GM21381 (cell line): ENCODE results near the gene P2RX1.

ENCODE experiments used
- ATAC-seq: cut with Tn5 transposase; IDR thresholded peaks from one replicate; pipeline ENCODE4 v1.9.1; 2021; ENCODE audit warnings: mild to moderate bottlenecking, moderate library complexity; ENCODE audit not compliant: unreplicated experiment

P2RX1 gene

GRCh38 chr17:3915995-3916696, at the start of gene P2RX1:
Gene P2RX1, minus strand, starts transcription at chr17:3916465. Its CDS starts 240 bp downstream, at chr17:3916225.
- ATAC-seq: no peak

- ATAC-seq: no peak
These were observed 49.0 kb upstream of the P2RX1 start for GRCh38 chr17:3965118-3965800.

DNA sequence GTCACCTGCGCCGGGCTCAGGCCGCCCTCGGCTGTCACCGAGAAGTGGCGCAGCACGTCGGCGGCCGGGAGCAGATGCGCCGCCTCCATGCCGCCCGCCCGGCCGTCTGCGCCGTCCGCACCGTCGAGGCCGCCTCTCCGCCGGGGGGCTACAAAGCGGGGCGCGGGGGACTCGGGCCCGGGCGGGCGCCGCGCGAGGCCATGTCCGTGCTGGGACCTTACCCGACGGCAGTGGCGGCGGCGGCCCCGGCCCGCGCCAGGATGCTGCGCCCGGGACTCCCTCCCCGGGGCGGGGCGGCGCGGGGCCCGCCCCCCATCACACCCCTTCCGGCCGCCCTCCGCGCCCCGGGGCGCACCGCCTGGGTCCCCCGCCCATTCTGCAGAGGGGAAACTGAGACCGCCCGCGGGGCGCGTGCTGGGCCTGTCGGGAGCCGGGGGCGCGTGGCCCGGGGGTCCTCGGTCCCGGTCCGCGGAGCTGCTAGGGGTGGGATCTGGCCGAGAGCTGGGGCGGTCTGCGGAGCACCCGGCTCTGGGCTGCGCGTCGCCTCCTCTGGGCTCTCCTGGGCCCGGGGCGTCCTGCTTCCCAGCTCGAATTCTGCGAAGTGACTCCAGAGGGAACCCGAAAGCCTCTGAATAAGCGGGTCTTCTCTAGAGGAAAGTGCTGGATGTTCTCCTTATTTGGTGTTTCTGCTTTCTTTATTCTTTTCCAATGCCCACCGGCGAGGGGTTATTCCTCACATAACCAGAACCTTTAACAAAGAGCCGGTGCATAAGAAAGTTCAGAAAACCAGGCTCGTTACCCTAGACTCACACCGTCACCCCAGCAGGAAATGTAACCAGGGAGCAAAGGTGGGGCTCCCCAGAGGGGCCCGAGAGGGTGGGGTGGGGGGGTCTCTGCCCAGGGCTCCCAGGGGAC, 48.2 kb upstream of the P2RX1 start, which contains the start of gene ATP2A3:
ATP2A3 (minus strand) TSS at position 235 of the 915 bp plus-strand sequence; CDS start at position 89, 146 bp downstream.
- peak; percentile 57 for ATAC-seq

- ATAC-seq: peak; percentile 11
These were observed 47.3 kb upstream of the P2RX1 start for GRCh38 chr17:3963237-3964201.

DNA sequence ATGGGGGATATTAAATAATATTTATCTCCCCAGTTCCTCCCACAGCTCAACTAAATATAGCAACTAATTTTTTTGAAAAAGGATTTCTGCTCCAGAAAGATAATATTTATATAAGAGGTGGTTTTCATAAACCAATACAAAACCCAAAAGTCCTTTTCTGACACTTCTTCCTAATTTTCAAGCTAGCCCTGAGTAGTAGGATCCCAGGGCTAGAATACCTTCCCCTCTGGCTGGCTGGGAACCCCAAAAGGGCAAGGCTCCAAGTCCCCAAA, 46.6 kb upstream of the P2RX1 start:
- ATAC-seq: no peak

- no peak for ATAC-seq
These were observed 46.1 kb upstream of the P2RX1 start for GRCh38 chr17:3962217-3962964.

DNA sequence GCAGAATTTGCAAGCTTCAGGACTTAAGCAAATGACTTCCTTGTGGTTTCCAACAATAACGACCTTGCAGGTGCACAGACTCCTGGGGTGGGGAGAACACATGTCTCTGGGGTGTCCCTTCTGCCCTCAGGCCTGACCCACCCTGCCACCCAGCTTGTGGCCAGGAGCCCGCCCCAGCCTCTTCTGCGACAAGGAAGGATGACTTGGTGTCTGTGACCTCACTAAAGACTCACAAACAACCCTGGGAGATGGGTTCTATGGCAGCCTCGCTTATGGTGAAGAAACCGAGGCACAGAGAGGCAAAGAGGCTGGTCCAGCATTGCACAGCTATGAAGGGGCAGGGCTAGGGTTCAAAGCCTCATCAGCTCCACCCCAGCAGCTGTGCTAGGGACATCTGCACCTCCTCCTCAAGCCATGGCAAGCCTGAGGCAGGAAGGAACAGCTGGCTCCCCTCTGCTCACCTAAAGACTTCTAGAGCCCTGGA, 45.3 kb upstream of the P2RX1 start:
- ATAC-seq: no peak

DNA sequence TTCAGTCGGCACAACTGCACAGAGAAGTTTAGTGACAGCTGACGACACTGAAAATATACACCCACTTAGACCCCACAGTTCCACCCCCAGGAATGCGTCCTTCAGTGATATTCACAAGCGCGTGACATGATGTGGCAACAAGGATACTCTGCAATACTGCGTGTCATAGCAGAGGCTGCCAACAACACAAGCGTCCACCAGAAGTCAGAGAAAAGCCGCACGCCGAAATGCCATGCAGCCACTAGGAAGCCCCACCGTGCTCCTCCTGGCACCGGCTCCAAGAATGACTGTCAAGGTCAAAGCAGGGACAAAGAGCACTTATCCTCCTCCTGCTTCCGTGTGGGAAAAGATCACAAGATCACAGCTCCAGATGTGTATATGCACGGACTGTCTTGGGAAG, 44.5 kb upstream of the P2RX1 start:
- no peak for ATAC-seq

DNA sequence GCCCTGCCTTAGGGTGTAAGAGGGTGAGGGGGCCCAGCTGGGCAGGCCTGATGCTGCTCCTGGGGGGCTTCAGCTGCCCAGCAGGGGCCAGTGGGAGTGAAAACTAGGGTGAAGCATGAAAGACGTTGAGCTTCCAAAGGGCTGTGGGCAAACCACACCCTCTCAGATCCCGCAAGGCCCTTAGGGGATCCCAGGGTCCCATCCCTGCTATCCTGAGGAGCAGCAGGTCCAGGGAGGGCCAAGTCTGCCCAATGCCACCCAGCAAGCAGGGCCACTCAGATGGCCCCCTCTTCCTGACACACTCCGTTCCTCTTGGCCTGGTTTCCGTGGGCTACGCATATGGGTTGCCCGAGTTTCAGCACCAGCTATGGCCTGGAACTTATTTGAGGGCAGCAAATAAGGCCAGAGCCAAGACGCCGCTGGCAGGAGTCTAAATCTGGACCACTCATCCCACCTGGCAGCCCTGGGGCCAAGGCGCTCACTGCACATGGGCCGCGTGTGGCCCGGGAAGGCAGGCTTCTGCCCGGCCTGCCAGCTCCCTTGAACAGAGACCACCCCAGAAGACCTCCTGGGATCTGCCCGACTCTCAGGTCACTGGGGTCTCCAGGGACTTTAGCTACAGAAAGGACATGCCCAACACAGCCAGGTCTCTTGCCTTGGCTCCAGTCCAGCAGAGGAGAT, 43.8 kb upstream of the P2RX1 start:
- no peak for ATAC-seq

DNA sequence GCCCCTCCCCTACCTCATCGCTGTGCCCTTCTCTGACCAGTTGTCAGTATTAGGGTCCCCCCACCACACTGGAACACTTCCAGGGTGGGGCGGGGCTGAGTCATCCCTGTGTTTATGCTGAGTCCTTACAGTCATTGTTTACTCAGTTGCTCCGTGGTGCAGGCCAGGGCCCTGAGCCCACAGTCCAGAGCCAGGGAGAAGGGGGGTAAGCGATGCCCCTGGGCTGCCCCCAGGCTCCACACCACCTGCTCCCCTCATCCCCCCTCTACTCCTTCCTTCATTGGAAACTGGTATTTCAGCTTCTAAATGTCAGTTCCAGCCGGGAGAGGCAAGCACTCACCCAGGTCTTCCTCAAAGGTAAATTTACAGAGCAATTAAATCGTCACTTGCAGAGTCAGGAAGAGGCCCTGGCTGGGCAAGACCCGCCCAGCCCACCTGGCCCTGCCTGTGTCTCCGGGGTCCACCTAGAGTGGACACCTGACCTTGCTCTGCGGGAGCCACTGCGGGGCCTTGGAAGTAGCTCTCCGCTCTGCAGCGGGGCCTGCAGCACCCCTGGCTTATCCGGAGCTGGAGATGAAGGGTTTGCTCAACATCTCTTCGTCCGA, 43.1 kb upstream of the P2RX1 start:
- no peak for ATAC-seq

DNA sequence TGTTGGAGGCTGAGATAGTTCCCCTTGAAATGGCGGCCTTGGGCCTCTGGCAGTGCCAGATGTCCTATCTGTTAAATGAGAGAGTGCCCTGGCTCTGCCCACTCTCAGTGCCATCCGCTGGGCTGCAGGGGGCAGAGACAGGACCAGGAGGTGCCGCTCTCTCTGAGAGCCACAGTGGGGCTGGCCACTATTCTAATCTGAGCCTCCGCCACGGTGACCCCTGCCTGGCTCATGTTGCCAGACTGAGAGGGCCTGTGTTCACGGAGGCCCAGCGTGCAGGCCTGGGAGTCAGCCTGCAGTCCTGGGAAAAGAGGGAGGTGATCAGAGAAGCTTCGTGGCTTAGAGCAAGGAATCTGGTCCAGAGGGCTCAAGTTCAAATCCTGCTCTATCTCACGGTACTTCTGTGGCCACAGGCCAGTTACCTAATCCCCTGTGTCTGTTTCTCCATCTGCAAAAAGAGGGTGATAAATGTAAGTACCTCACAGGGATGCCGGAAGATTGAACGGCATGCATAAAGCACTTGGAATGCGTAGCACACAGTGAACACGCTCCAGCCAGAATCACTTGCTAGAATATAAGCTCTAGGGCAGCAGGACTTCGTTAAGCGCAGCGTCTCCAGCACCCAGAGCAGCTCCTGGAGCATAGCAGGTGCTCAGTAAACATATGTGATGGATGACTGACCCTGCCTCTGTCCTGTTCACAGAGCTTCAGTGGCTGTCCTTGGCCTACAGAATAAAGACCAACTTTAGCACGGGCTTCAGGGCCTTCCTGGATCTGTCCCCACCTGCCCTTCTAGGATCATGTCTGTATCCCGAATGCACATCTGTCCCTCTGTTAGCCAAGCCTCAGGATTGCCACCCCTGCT, 41.7 kb upstream of the P2RX1 start:
- no peak for ATAC-seq

DNA sequence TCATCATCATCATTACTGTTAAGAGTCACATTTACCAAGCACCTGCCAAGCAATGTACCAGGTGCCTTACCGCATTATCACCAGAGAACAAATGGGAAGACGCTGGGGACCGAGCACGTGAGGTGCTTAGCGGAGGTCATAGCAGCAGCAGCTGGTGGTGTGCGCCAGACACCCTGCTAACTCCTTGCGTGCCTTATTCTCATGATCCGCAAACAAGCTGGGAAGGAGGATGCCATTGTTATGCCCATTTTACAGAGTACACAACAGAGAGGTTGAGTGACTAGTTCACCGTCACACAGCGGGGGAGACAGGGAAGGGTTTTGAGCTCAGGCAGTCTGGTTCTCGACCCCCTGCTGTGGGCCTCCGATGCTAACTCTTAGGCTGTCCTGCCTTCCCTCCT, 40.7 kb upstream of the P2RX1 start:
- ATAC-seq: no peak

GRCh38 chr17:3956327-3956957, 40.2 kb upstream of the P2RX1 start:
- no peak for ATAC-seq

GRCh38 chr17:3955673-3955988, 39.4 kb upstream of the P2RX1 start:
- ATAC-seq: no peak

- no peak for ATAC-seq
These were observed 38.9 kb upstream of the P2RX1 start for GRCh38 chr17:3954976-3955672.

- no peak for ATAC-seq
These were observed 37.8 kb upstream of the P2RX1 start for GRCh38 chr17:3954086-3954485.

- ATAC-seq: no peak
These were observed 37.3 kb upstream of the P2RX1 start for GRCh38 chr17:3953542-3953941.
